HCT116 (cell line): ENCODE data around the gene THOC1. TPM values are rescaled to one million over a fixed set of nuclear protein-coding genes. Genes with fewer than 3 reads are reported as not detected.

Experiments used
- ATAC-seq: fragments of 200-7000 bp; cut with Tn5 transposase; 2 replicates; pipeline ENCODE4 v1.9.1; 2020; ENCODE audit warnings: mild to moderate bottlenecking, moderate library complexity
- BruUV-seq: library from RNA; stranded (reverse); fragments of 400-500 nt; replicated peaks from 2 replicates; lab custom pipeline; 2021; lab: Mats Ljungman, UMichigan
- CTCF ChIA-PET: fragments of 300-600 bp; sonication (Branson Sonifier 250); formaldehyde crosslinking; loops from one replicate; lab custom pipeline; 2021; ENCODE audit warnings: antibody characterized with exemption; lab: Charles Lee
- POLR2A ChIA-PET: fragments of 300-600, 350-600 bp; sonication (Branson Sonifier 250); formaldehyde crosslinking; loops from one replicate; lab custom pipeline; 2021; ENCODE audit warnings: antibody characterized with exemption; lab: Charles Lee
- RAD21 ChIA-PET, 2 experiments: fragments of 300-600 bp; sonication (Branson Sonifier 250); formaldehyde crosslinking; loops; one replicate each; lab custom pipeline; 2023; ENCODE audit warnings: low total read pairs in 2 of 2; ENCODE audit not compliant: uncharacterized antibody in 2 of 2, unreplicated experiment in 2 of 2, low non-redundant PET in 1 of 2; lab: Charles Lee
- DNase-seq: peaks from one replicate; pipeline ENCODE4 v3.0.0-alpha.2; 2010; ENCODE audit warnings: low read depth, low spot score
- H2AFZ ChIP-seq: fragments of 200-600 bp; shearing (Covaris generic), sonication (generic); 2 replicates; pipeline ENCODE4 v1.6.1; 2017; ENCODE audit warnings: low read depth, mixed run types, mixed read lengths, antibody characterized with exemption, low read length; ENCODE audit not compliant: poor library complexity, severe bottlenecking
- H3K27ac ChIP-seq: 2 replicates; pipeline ENCODE4 v1.5.1; 2012; ENCODE audit warnings: low read depth, low read length
- H3K27me3 ChIP-seq: fragments of 200-600 bp; sonication (generic); 2 replicates; pipeline ENCODE4 v1.6.1; 2016; ENCODE audit warnings: mixed run types, low read length, mixed read lengths; ENCODE audit not compliant: insufficient read depth
- H3K36me3 ChIP-seq, 2 experiments: fragments of 200-500 bp in 1 of 2; fragments of 200-600 bp in 1 of 2; sonication (Bioruptor generic) in 1 of 2; sonication (generic) in 1 of 2; 2 replicates each; pipeline versions ENCODE4 v1.5.1 to v1.6.1; 2014 to 2016; ENCODE audit warnings: low read length in 2 of 2, inconsistent platforms in 1 of 2, mixed read lengths in 1 of 2, mixed run types in 1 of 2; ENCODE audit not compliant: insufficient read depth in 2 of 2, control insufficient read depth in 1 of 2
- H3K4me1 ChIP-seq, 2 experiments: fragments of 200-600 bp in 1 of 2; sonication (generic) in 1 of 2; 2 replicates each; pipeline versions ENCODE4 v1.5.1 to v1.6.1; 2012 to 2017; ENCODE audit warnings: low read length in 2 of 2, inconsistent platforms in 1 of 2, mild to moderate bottlenecking in 1 of 2, mixed read lengths in 1 of 2, mixed run types in 1 of 2, moderate library complexity in 1 of 2; ENCODE audit not compliant: insufficient read depth in 2 of 2, control insufficient read depth in 1 of 2
- H3K4me2 ChIP-seq: fragments of 200-600 bp; sonication (generic); 2 replicates; pipeline ENCODE4 v1.6.1; 2017; ENCODE audit warnings: mixed run types, low read length, mixed read lengths
- H3K4me3 ChIP-seq, 2 experiments: fragments of 200-600 bp in 1 of 2; sonication (generic) in 1 of 2; replicated peaks in 1 of 2; 2 replicates each; pipeline ENCODE4 v1.5.1; 2011 to 2016; ENCODE audit warnings: low read length in 2 of 2, control low read depth in 1 of 2, low read depth in 1 of 2, mild to moderate bottlenecking in 1 of 2, mixed read lengths in 1 of 2, mixed run types in 1 of 2
- H3K79me2 ChIP-seq: fragments of 200-600 bp; sonication (generic); 2 replicates; pipeline ENCODE4 v1.6.1; 2017; ENCODE audit warnings: mild to moderate bottlenecking, mixed run types, low read length, moderate library complexity, mixed read lengths; ENCODE audit not compliant: insufficient read depth
- H3K9ac ChIP-seq: fragments of 200-600 bp; sonication (generic); 2 replicates; pipeline ENCODE4 v1.6.1; 2016; ENCODE audit warnings: low read length, mixed read lengths
- H3K9me2 ChIP-seq: fragments of 200-600 bp; sonication (generic), shearing (Covaris generic); 2 replicates; pipeline ENCODE4 v1.6.1; 2017; ENCODE audit warnings: mixed run types, mild to moderate bottlenecking, moderate library complexity; ENCODE audit not compliant: insufficient read depth
- H3K9me3 ChIP-seq, 2 experiments: fragments of 200-500 bp in 1 of 2; fragments of 200-600 bp in 1 of 2; sonication (Bioruptor generic) in 1 of 2; sonication (generic) in 1 of 2; 2 replicates each; pipeline ENCODE4 v1.6.1; 2014 to 2017; ENCODE audit warnings: low read length in 2 of 2, mixed read lengths in 2 of 2, inconsistent platforms in 1 of 2, low read depth in 1 of 2, mild to moderate bottlenecking in 1 of 2, mixed run types in 1 of 2, moderate library complexity in 1 of 2; ENCODE audit not compliant: control insufficient read depth in 1 of 2, insufficient read depth in 1 of 2
- H4K20me1 ChIP-seq: fragments of 200-600 bp; sonication (generic), shearing (Covaris generic); 2 replicates; pipeline ENCODE4 v1.6.1; 2017; ENCODE audit warnings: mixed run types, mild to moderate bottlenecking, moderate library complexity; ENCODE audit not compliant: insufficient read depth
- CBX3 ChIP-seq: IDR thresholded peaks from 2 replicates; pipeline ENCODE4 v1.6.1; 2012; ENCODE audit warnings: low read depth
- CEBPB ChIP-seq: IDR thresholded peaks from 2 replicates; pipeline ENCODE4 v1.6.1; 2012; ENCODE audit warnings: low read depth
- EGR1 ChIP-seq: IDR thresholded peaks from 2 replicates; pipeline ENCODE4 v1.6.1; 2012; ENCODE audit warnings: low read depth
- EZH2 ChIP-seq: fragments of 200-600 bp; sonication (generic); IDR thresholded peaks from 2 replicates; pipeline ENCODE4 v1.6.1; 2017; ENCODE audit warnings: antibody characterized with exemption, mixed run types
- EZH2phosphoT487 ChIP-seq: fragments of 200-600 bp; IDR thresholded peaks from 2 replicates; pipeline ENCODE4 v1.6.1; 2018; ENCODE audit warnings: antibody characterized with exemption, borderline replicate concordance
- FOSL1 ChIP-seq: IDR thresholded peaks from 2 replicates; pipeline ENCODE4 v1.6.1; 2012; ENCODE audit warnings: low read depth
- JUND ChIP-seq: IDR thresholded peaks from 2 replicates; pipeline ENCODE4 v1.6.1; 2012
- POLR2A ChIP-seq: IDR thresholded peaks from 2 replicates; pipeline ENCODE4 v1.7.0; 2011; ENCODE audit warnings: borderline replicate concordance; ENCODE audit not compliant: insufficient read depth, insufficient read length; ENCODE audit errors: extremely low read depth
- POLR2AphosphoS5 ChIP-seq: IDR thresholded peaks from 2 replicates; pipeline ENCODE4 v1.6.1; 2011; ENCODE audit warnings: mild to moderate bottlenecking, low read depth, low read length, moderate library complexity
- RAD21 ChIP-seq: IDR thresholded peaks from 2 replicates; pipeline ENCODE4 v1.6.1; 2012; ENCODE audit warnings: low read depth, mild to moderate bottlenecking
- SIN3A ChIP-seq: IDR thresholded peaks from 2 replicates; pipeline ENCODE4 v1.6.1; 2012; ENCODE audit warnings: low read depth
- SP1 ChIP-seq: IDR thresholded peaks from 2 replicates; pipeline ENCODE4 v1.6.1; 2012; ENCODE audit warnings: low read depth
- SRF ChIP-seq: IDR thresholded peaks from 2 replicates; pipeline ENCODE4 v1.6.1; 2012; ENCODE audit warnings: low read depth
- YY1 ChIP-seq: IDR thresholded peaks from 2 replicates; pipeline ENCODE4 v1.6.1; 2011; ENCODE audit warnings: low read length, low read depth, moderate library complexity, mild to moderate bottlenecking; ENCODE audit not compliant: insufficient replicate concordance; ENCODE audit errors: extremely low read depth
- ZFX ChIP-seq: fragments of 450-650 bp; IDR thresholded peaks from 2 replicates; pipeline ENCODE4 v1.6.1; 2017
- ZNF274 ChIP-seq: fragments of 200-500 bp; sonication (Bioruptor generic); IDR thresholded peaks from 2 replicates; pipeline ENCODE4 v1.6.1; 2014; ENCODE audit warnings: mild to moderate bottlenecking, low read depth, low read length, inconsistent platforms
- intact Hi-C: fragments of 100-400 bp; cut with micrococcal nuclease; formaldehyde crosslinking; loops from 2 replicates; pipeline ENCODE4 v1.10.0; 2022
- total RNA-seq: library from RNA; stranded (reverse); gene quantifications from one replicate; pipeline ENCODE4 v1.2.1, GENCODE V29; 2021; ENCODE audit not compliant: unreplicated experiment
- TF ChIP-seq, protein P1 (sequence below): IDR thresholded peaks from 2 replicates; pipeline ENCODE4 v1.6.1; 2012
- TF ChIP-seq, protein P2 (sequence below): IDR thresholded peaks from 2 replicates; pipeline ENCODE4 v1.6.1; 2012

THOC1 gene
- total RNA-seq, 1 experiment from 2014 or later = 26.0 TPM

DNA sequence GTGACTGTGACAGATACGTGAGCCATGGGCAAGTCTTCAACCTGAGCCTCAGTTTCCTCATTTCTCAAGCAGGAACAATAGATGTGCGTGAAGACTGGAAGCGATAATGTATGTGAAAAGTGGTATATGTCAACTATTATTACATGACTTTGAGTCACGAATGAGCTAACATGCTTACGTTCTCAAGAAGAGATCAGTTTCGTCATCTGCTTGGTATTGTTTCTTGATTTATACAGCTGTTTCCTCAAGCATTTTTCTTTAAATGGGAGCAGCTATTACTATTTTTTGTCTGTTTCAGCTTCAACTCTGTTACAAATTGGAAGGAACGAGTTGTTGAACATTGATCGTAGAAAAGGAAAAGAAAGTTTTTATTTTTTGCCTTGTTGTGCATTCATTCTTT lies 48.5 kb upstream of the THOC1 start (continued):
- TF ChIP-seq FOSL1 = no peak

DNA sequence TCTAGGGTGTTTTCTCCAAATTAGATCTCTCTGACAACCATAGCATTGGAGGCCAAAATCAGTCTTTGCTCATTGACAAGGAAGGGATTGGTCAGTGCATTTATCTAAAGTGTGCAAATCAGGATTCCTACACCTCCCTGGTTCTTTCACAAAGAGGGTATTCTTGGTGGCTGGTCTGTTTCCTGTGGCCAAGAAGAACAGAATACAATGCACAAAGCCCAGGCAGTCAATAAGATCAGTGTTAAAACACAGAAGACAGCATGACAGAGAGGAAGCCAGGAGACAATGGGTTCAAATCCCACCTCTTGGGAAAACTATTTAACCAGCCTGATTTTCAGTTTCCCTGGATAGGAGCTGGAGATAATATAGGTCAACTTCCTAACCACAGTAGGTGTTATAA lies 46.1 kb upstream of the THOC1 start:
- no peak overlapping the region for H3K9ac ChIP-seq
- RAD21 ChIA-PET = no interaction called here
- no peaks in the 10 kb centered on the region for H3K27me3 ChIP-seq

More for the DNA sequence above, 46.1 kb upstream of the THOC1 start:
- Histone ChIP-seq H3K9me2 (no peaks in the 10 kb centered on the region), H4K20me1 (no peaks in the 10 kb centered on the region), H3K4me1 (no peaks in the 10 kb centered on the region), H3K4me3 (no peak overlapping the region), H3K36me3 (no peaks in the 10 kb centered on the region), H3K9me3 (no peaks in the 10 kb centered on the region), H3K27ac (no peak overlapping the region), H2AFZ (no peak overlapping the region), H3K79me2 (no peaks in the 10 kb centered on the region), H3K4me2 (no peak overlapping the region)
- DNase-seq = no peak
- no peak for ATAC-seq
- BruUV-seq = no TSS peak
- intact Hi-C loops = no loop called here
- ChIA-PET POLR2A (no interaction called here), CTCF (no interaction called here)
- no peak for TF ChIP-seq CBX3
- no peak for TF ChIP-seq EGR1
- no peak for TF ChIP-seq POLR2AphosphoS5
- TF ChIP-seq ZFX = no peak
- no peak for TF ChIP-seq SIN3A
- no peak for TF ChIP-seq RAD21
- no peak for TF ChIP-seq EZH2
- TF ChIP-seq ZNF274 = no peak
- no peak for TF ChIP-seq SRF
- TF ChIP-seq SP1 = no peak
- no peak for TF ChIP-seq CEBPB
- TF ChIP-seq, protein P1, sequence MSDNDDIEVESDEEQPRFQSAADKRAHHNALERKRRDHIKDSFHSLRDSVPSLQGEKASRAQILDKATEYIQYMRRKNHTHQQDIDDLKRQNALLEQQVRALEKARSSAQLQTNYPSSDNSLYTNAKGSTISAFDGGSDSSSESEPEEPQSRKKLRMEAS = no peak
- no peak for TF ChIP-seq POLR2A
- TF ChIP-seq, protein P2, sequence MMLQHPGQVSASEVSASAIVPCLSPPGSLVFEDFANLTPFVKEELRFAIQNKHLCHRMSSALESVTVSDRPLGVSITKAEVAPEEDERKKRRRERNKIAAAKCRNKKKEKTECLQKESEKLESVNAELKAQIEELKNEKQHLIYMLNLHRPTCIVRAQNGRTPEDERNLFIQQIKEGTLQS = no peak
- TF ChIP-seq EZH2phosphoT487 = no peak
- no peak for TF ChIP-seq YY1
- no peak for TF ChIP-seq JUND
